Right lobe of liver (tissue), 4 donors: ENCODE measurements around the gene SDK1.

Experiments used
- CTCF ChIP-seq, 4 donors: fragments of 200-600 bp in 3 of 4; fragments of 450-650 bp in 1 of 4; IDR thresholded peaks; one replicate each; pipeline versions ENCODE4 v1.5.1 to v1.8.0; 2016 to 2022; ENCODE audit warnings: antibody characterized with exemption in 4 of 4, mild to moderate bottlenecking in 2 of 4
- POLR2A ChIP-seq: fragments of 450-650 bp; IDR thresholded peaks from one replicate; pipeline ENCODE4 v1.6.1; 2017; ENCODE audit warnings: antibody characterized with exemption, mild to moderate bottlenecking
- donor health status: DM: no; HTN: no; CAD: no.
- donor health status: DM: no; HTN: no; CAD: no.
- donor health status: DM: no; HTN: yes; CAD: no.

GRCh38 chr7:3844540-3845151, 543.6 kb downstream of the SDK1 start:
- no peak for TF ChIP-seq POLR2A
- TF ChIP-seq CTCF (IDR thresholded peaks at IDR 0.05), result no peak
